GM19452 (cell line): ENCODE measurements around the gene DMAC2L.
"Not testable (repeated sequence)": the region's sequence is repeated elsewhere in the genome, so short reads cannot be mapped to it uniquely, and the experiment has no call there.

Experiments
- ATAC-seq: cut with Tn5 transposase; IDR thresholded peaks from one replicate; pipeline ENCODE4 v1.9.1; 2021; ENCODE audit not compliant: unreplicated experiment

The DMAC2L gene, protein sequence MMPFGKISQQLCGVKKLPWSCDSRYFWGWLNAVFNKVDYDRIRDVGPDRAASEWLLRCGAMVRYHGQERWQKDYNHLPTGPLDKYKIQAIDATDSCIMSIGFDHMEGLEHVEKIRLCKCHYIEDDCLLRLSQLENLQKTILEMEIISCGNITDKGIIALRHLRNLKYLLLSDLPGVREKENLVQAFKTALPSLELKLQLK

DNA sequence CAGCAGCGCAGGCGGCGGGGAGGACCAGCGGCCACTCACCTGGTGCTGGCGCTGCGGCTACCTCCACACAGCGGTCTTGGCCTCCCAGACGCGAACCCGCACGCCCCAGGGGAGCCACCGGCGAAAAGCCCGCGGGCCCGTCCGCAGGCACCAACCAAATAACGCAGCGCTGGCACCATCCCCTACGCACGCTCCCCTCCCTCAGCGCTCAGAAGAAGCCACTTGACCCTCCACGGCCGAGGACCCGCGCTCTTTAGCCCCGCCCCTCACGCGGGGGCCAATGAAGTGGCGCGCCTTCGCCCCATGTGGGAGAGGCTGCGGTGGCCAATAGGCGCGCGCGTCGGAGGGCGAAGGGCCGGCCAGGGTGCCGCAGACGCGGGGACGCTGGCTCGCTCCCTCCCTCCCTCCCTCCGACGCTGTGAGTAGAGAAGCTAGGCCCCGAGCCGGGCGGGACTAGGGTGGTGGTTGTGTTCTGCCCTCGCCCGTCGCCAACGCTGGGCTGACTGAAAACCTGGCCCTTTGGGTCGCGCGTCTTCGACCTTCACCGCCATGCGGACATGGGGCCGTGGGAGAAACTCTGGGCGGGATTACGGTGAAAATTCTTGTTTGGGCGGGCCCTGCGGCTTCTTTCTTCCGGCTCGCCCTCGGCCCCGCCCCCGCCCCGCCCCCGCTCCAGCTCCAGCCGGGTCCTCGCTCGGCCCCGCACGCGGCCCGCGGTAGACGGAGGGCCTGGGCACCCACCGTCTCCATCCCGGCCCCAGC is at the start of gene DMAC2L, which contains the start of gene L2HGDH:
Gene DMAC2L (plus strand): TSS at position 353 of the 762 bp plus-strand sequence. CDS start 9,164 bp downstream, outside the sequence.
Gene L2HGDH (minus strand): TSS at position 258 of the 762 bp plus-strand sequence. CDS start 79 bp downstream, at position 179.
- ATAC-seq = peak; percentile 93

DNA sequence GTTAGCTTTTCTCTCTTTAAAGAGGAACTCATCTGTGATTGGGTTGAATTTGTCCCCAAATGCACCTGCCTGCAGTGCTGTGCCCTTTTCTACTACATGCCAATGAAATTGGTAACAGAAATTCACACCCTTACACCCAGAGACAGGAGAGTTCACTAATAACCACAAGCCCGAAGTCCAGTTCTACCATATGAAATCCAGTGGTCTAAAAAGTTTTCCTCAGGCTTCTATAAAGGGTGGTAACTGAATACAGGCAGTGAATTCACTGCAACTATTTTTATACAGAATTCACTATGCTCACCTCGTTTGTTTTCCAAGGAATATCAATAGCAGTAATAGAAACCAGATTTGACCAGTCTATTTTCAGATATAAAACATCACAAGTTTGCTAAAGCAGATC is 49.3 kb upstream of the DMAC2L start:
- ATAC-seq = no peak

DNA sequence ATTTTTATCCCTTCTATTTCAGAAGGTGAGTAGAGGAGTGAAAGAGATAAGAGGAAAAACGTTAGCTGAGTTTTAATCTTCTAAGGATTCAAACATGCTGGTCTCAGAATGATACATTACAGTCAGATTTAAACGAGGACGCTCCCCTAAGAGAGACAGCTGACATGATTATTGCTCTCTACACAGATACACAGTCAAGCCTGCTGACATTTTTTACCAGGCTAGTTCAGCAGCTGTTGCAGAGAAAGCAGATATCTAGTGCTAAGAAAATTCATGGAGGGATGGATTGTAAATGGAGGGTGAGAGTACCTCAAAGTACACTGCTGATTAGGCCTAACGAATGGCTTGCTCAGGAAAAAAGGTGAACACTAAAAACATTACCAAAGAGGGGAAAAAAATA is 48.8 kb upstream of the DMAC2L start:
- ATAC-seq = no peak

DNA sequence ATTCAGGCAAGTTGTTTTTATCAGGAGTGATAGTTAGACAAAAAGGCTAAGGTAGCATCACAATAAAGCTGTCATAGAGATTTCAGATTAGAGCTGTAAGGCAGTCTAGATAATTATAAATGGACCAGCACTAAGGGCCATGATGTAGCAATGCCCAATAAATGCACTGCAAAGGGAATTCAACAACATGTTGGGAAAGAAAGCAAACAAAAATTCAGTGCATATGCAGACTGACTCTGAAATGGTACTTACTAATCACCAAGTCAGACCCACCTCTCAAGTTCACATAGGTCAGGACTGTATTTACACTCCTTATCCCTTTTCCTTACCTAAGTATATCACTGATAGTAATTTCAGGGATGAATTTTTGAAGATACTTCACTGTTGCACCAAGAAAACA is 47.1 kb upstream of the DMAC2L start:
- ATAC-seq = no peak

DNA sequence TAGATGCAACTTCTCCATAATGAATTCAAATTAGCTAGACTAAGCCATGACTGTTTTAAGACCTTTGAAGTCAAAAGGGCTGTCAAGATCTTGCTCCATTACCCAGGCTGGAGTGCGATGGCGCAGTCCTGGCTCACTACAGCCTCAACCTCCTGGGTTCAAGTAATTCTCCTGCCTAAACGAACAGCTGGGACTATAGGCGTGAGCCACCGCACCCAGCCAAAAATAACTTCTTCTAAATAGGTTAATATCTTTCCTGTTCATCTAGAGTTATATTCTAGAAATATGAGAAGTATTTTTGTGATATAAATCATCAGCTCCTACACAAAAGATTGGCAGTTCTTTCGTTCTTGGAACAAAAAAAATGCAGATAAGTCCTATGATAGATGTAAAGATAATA is 41.2 kb upstream of the DMAC2L start:
- ATAC-seq = no peak

DNA sequence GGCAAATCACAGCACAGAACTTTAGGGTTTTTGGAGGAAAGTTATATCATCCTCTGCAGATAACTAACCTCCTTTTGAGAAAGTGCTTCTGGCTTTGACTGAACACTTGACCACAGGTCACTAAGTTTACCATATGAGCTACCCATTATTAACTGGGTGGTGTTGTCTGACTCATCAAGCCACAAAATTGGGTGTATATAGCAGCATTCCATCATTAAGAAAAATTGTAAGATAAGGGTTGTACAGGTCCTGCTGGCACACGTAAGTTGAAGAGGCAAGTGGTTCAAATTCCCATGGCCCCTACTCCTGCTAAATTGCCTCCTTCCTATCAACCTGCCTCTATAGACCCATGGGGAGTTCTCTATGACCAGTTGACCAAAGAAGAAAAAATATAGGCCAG is 39.6 kb upstream of the DMAC2L start:
- ATAC-seq = no peak

DNA sequence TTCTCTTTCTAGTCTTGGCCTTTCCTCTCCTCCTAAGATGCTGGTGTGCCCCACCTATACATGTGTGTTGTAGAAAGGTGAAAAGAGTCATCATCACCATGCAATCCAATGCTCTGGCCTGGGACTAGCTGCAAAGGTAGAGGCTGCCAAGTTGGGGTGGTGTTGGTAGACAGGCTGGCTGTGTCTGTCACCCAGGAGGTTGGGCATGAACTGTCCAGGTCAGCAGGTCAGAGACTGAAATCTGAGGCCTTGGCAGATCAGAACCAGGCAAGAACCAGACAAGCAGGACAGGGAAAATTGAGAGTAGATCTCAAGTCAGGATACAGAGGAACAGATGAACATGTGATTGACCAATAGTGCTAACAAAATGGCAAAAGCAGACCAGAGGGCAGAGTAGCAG is 26.3 kb upstream of the DMAC2L start:
- no peak for ATAC-seq

DNA sequence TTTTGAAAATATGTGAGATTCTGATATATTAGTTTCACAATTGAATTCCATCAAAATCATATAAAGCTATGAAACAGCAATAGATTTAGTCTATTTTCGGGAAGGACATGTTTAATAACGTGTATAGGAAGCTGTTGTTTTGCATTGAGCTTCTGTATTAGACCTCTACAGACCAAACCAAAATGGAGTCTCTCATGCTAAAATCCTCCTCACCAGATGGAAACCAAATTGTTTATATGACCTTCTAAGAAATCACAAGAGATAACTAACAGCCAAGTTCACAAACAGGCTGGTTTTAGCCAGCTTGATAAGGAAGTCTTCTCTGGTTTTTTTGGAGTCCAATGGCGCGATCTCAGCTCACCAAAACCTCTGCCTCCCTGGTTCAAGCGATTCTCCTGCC is 24.0 kb upstream of the DMAC2L start:
- ATAC-seq = no peak

DNA sequence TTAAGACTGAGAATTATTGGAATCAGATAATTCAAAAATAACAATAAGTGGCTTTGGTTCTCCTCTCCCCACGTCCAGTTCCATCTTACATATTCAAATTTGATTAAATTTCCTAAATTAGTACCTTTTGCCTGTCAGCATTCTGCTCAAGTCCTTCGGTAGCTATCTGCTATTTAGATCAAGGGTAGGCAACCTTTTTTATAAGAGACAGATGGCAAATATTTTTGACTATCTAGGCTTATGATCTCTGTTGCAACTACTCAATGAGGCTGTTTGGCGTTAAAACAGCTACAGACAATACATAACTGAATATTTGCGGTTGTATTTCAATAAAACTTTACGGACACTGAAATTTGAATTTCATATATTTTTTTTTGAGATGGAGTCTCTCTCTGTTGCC is 21.8 kb upstream of the DMAC2L start:
- no peak for ATAC-seq

DNA sequence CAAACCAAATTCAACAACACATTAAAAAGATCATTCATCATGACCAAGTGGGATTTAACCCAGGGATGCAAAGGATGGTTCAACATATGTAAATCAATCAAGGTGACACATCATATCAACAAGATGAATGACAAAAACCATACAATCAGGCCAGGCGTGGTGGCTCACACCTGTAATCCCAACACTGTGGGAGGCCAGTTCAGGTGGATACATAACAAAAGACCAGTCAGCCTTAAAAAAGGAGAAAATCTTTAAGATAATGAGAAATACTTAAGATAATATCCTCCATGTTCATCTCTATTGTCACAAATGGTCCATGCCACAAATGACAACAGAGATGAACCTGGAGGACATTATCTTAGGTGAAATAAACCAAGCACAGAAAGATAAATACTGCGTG is 12.5 kb upstream of the DMAC2L start:
- ATAC-seq = no peak

DNA sequence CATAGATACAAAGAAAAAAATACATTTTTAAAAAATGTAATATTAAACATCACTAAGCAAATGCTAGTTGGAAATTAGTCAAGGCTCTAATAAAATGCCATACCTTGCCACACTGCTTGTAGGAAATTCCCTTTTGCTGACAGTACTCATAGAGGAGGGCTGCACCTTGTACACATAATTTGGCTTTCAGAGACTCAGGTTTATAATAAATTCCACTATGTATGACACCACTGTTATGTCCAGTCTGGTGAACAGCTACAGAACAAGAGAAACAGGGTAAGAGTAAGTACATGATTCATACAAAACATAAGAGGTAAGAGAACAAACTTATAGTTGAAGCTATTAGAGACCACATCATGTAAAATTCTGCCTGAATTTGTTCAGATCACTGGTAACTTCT is 10.2 kb upstream of the DMAC2L start:
- no peak for ATAC-seq

DNA sequence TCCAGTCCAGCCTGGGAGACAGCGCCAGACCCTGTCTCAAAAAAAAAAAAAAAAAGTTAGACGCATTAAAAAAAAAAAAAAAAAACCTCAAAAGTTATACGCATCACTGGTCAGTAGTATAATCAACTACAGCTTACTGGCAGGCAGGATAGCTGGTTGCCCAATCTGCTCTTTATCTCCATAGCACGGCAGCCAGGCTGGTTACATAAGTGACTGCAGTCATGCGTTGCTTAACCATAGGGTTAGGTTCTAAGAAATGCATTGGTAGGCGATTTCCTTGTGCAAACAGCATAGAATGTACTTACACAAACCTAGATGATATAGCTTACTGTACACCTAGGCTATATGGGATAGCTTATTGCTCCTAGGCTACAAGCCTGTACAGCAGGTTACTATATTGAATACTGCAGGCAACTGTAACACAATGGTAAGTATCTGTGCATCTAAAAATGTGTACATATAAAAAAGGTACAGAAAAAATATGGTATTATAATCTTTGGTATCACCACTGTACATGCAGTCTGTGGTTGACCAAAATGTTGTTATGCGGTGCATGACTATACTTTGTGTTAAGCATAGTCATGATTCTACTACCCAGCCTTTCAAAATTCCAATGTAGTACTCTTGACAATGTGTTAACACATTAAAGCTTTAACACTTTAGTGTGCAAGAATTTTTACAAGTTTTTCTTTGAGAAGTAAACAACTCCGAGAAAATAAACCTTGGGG is 8.2 kb upstream of the DMAC2L start:
- no peak for ATAC-seq

DNA sequence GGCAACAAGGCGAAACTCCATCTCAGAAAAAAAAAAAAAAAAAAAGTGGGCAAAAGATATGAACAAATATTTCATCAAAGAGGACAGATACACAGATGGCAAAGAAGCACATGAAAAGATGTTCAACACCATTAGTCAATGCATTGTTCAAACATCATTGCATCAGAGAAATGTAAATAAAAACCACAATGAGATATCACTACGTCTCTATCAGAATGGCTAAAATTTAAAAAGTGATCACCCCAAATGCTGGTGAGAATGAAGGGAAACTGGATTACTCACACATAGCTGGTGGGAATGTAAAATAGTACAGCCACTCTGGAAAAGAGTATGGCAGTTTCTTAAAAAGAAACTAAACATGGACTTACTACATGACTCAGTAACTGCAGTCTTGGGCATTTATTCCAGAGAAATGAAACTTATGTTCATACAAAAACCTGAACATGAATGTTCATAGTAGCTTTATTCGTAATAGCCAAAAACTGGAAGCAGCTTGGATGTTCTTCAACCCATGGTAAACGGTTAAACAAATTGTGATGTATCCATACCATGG is 3.7 kb upstream of the DMAC2L start:
- no peak for ATAC-seq

DNA sequence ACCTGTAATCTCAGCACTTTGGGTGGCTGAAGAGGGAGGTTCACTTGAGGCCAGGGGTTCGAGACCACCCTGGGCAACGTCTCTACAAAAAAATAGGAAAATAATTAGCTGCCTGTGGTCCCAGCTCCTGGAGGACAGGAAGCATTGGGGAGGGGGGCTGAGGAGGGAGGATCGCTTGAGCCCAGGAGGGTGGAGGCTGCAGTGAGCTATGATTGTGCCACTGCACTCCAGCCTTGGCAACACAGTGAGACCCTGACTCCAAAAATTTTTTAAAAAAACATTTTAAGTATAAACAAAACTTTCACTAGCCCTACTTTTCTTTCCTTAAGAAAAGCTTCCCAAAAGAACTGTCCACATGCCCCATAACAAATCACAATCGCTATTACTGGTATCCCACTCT is 1.7 kb upstream of the DMAC2L start:
- no peak for ATAC-seq

DNA sequence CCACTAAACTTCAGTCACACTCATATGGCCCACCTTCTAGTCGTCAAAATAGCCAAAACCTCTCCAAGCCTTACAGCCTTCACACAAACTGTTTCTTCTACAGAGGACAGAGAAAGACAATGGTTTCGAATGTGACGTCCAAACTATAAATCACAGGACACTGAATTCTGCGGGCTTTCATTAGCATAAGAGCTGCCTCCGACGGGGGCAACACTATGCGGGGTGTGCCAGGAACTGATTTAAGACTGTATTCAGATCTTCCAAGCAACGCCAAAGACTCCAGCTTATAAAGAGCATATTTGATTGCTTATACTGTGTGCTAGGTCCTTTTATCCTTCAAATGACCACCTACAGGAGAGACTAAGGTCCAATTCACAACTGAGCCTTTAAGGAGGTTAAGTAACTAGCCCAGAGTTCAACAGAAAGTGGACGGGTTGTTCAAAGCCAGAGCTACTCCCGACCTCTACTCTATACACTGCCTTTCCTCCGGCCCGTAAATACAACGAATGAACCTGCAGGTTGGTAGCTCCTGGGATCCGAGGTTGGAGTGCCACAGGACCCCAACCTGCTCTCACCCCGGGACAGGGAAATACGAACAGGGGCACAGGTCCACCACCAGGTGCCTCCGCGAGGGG is 670 bp upstream of the DMAC2L start:
- ATAC-seq = no peak

DNA sequence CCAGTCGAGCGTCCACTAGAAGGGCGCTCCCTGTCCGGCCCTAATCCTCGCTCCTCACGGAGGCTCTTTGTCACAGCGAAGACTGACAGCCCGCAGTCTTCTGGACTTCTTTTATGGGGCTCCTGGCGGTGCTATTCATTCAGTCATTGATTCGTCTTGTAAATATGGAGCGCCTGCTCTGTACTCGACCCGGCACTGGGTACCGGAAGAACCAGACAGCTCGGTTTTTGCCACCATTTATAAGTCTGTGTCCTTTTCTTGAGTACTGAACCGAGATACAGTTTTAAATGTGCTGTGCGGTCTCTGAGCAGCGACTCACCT is 570 bp downstream of the DMAC2L start:
- peak; percentile 26 for ATAC-seq

DNA sequence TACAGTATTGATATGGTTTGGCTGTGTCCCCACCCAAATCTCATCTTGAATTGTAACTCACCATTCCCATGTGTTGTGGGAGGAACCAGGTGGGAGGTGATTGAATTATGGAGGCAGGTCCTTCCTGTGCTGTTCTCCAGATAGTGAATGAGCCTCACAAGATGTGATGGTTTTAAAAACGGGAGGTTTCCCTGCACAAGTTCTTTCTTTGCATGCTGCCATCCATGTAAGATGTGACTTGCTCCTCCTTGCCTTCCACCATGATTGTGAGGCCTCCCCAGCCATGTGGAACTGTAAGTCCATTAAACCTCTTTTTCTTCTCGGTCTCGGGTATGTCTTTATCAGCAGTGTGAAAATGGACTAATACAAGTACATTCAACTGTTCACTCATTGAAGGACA is 2.0 kb downstream of the DMAC2L start:
- not testable (repeated sequence) for ATAC-seq

DNA sequence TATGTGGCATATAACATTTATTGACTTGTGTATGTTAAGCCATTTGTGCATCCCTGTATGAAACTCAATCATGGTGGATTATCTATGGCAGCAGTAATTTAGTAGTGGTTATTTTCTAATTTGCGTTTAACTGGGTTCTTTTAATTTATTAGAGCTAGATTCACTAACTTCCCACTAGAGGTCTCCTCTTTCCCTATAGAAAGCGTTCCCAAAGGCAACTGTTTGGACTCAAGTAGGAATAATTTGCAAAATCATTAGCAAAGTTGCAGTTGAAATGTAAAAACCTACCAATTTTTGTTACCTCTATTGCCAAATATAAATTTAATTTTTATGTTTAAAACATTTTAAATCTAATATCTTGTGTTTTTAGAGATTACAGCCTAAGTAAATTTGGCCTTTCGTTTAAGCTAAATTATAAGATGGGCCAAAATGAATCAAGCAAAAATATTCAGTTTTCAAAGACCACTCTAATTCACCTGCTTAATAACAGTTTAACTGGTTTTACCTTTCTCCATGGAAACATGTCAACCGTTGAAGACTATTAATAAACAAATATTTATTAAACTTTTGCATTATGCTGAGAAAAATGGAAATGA is 6.0 kb downstream of the DMAC2L start:
- no peak for ATAC-seq

DNA sequence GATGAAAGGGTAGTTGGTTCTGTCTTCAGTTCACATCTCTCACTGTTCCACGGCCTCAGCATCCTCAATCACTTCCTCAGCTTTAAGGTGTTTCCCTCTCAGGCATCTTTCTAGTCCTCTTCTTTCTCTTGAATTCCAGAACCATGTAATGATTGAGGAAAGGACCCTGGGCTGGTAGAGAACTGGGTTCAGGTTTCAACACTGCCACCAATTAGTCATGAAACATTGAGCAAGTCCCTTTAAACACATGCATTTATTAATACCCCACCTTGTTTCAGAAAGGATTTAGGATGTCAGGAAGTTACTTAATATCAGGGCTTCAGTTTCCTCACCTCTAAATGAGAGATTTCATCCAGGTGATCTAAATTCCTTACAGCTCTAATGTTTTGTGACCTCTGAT is 7.2 kb downstream of the DMAC2L start:
- no peak for ATAC-seq

DNA sequence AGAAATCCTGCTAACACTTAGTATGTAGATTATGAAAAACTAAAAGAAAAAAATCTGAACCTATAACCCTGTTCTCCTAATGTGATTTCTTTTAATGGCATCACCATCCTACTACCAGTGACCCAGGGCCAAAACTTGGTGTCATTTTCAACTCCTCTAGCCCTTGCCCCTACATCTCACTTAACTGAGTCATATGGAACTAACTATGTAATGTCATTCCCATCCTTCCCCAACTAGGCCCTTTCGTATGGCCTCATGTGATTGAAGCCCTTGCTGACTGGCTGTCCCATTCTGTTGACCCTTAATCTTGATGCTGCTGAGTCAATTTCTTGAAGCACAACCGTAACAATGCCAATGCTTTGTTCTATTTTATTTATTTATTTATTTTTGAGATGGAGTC is 7.6 kb downstream of the DMAC2L start:
- ATAC-seq = no peak

DNA sequence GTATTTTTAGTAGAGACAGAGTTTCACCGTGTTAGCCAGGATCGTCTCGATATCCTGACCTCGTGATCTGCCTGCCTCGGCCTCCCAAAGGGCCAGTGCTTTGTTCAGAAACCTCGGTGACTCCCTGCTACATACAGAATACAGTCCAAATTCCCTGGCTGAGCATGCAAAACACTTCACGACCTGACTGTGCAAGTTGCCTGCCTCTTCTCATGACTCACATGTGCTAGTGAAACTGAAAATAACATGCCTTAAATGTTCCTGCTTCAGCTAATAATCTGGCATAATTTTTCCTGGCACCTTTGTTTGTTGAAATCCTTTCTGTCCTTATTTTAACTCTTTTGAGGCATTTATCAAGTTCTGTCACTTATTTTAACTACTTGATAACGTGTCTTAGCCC is 8.2 kb downstream of the DMAC2L start:
- ATAC-seq = peak; percentile 36
